GM10248 (cell line): ENCODE results near the gene ENTHD1.

Experiments
- CTCF ChIA-PET: fragments of 300-600 bp; sonication (Branson Sonifier 250); formaldehyde crosslinking; extraction: SDS; loops from one replicate; lab custom pipeline; 2021; ENCODE audit warnings: antibody characterized with exemption; lab: Yijun Ruan, JAX
- POLR2A ChIA-PET: fragments of 350-650 bp; sonication (Branson Sonifier 250); formaldehyde crosslinking; extraction: SDS; loops from one replicate; lab custom pipeline; 2020; ENCODE audit warnings: antibody characterized with exemption; lab: Yijun Ruan, JAX
- DNase-seq: peaks from one replicate; pipeline ENCODE4 v3.0.0; 2012; ENCODE audit errors: extremely low spot score
- CTCF ChIP-seq: IDR thresholded peaks from 2 replicates; pipeline ENCODE4 v1.5.1; 2012; ENCODE audit warnings: mild to moderate bottlenecking, low read depth; ENCODE audit errors: extremely low read depth, missing control alignments, control extremely low read depth

The ENTHD1 gene

GRCh38 chr22:39699631-39700360 is 193.8 kb downstream of the ENTHD1 start:
- no peak for TF ChIP-seq CTCF
- POLR2A ChIA-PET, result no interaction called here
- no peak for DNase-seq
- CTCF ChIA-PET, result no interaction called here

- no peak for TF ChIP-seq CTCF
- CTCF ChIA-PET, result no interaction called here
- no peak for DNase-seq
- POLR2A ChIA-PET, result no interaction called here
Measured at GRCh38 chr22:39697790-39698430, 195.7 kb downstream of the ENTHD1 start.

- POLR2A ChIA-PET, result interaction anchor here (0.6 kb wide), 1 partner anchor 270 kb away, joined by 3 read pairs; no protein-coding TSS in a partner anchor
- TF ChIP-seq CTCF, result no peak
- no peak for DNase-seq
- CTCF ChIA-PET, result no interaction called here
Measured at GRCh38 chr22:39693943-39694500, 199.5 kb downstream of the ENTHD1 start.
